GM12875 (cell line): ENCODE measurements around the gene ATL3.
A peak's percentile ranks its signal among the peaks of the same experiment; 100 is the strongest.
"Not testable (repeated sequence)": the region's sequence is repeated elsewhere in the genome, so short reads cannot be mapped to it uniquely, and the experiment has no call there.

Source experiments
- H3K4me3 ChIP-seq: one replicate; pipeline ENCODE4 v1.5.1; 2011; ENCODE audit warnings: low read depth, low read length, control low read depth
- CTCF ChIP-seq: IDR thresholded peaks from 2 replicates; pipeline ENCODE4 v1.5.1; 2011; ENCODE audit warnings: low read depth, mild to moderate bottlenecking, control low read depth, inconsistent platforms, low read length, moderate library complexity, borderline replicate concordance; ENCODE audit not compliant: insufficient read depth

The ATL3 gene

GRCh38 chr11:63641727-63642126, 29.4 kb downstream of the ATL3 start:
- no peak for TF ChIP-seq CTCF
- no peak overlapping the region for H3K4me3 ChIP-seq

- no peak overlapping the region for H3K4me3 ChIP-seq
- TF ChIP-seq CTCF, result 0 out of 2 replicates have a peak, but pooled peaks have one; percentile 5
Observed at GRCh38 chr11:63639199-63639832, 31.9 kb downstream of the ATL3 start.

- H3K4me3 ChIP-seq, result not testable (repeated sequence)
Observed at GRCh38 chr11:63638436-63638835, 32.7 kb downstream of the ATL3 start.

DNA sequence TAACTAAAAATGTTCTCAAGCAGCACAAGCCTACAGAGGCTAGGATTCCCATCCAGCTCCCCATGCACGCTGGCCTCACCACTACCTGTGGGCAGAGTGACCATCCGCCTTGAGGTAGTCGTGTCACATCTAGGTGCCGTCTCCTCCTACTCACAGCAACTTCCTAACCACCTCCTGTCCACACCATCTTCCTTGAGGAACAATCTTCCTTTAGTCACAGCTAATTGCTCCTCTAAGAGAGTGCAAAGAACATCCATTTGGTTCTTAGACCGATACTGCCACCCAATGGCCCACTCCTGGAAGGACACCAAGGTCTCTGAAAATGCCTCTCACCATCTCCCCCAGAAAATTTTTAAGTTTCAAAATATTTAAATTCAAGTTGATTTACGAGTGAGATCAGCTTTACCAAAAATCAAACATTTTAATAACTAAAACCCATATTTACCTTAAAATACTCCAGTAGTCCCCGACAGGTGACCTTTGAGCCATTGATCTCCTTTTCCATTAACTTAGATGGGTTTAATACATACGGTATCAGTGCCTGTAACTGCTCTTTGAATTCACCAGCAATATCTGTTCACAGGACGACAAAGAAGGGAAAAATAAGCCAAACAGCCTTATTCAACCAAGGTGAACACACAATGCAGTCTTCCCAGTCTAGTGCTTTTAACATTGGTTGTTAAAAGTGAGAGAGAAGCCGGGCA, 35.3 kb downstream of the ATL3 start:
- TF ChIP-seq CTCF, result peak; percentile 68
- no peak overlapping the region for H3K4me3 ChIP-seq

DNA sequence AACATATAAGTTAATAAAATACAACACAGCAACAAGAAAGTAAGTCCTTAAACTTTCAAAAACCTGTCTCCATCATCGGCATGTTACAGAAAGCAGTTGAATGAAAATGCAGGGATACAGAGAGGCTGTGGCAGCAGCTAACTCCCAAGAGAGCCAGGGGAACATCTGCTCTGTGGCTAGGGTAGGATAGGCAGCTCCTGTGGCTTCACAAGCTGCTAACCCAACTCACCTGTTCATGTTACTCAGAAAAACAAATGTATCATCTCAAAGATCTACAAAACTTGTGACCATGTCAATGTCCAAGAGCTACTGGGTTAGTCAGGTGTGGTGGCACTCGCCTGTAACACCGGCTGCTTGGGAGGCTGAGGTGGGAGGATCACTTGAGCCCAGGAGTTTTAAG, 41.8 kb downstream of the ATL3 start:
- no peak overlapping the region for H3K4me3 ChIP-seq
- TF ChIP-seq CTCF, result no peak

DNA sequence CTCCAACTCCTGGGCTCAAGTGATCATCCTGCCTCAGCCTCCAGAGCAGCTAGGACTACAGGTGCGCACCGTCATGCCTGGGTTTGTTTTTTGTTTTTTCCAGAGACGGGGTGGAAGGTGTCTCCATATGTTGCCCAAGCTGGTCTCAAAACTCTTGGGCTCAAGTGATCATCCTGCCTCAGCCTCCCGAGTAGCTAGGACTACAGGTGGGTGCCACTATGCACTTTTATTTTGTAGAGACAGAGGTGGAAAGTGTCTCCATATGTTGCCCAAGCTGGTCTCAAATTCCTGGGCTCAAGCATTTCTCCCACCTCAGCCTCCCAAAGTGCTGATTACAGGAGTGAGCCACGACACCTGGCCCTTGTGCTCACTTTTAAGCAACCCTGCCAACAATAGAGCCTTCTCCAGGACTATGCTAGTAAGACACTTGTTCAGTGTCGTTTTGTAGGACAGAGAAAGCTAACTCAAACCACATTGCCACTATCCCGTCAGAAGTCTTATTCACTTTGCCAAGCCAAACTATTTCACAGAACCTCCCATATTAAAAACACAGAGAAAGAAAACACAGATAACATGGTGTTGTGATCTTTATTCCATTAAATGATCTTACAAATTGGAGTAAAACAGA, 47.5 kb downstream of the ATL3 start:
- no peak overlapping the region for H3K4me3 ChIP-seq
- TF ChIP-seq CTCF, result no peak

DNA sequence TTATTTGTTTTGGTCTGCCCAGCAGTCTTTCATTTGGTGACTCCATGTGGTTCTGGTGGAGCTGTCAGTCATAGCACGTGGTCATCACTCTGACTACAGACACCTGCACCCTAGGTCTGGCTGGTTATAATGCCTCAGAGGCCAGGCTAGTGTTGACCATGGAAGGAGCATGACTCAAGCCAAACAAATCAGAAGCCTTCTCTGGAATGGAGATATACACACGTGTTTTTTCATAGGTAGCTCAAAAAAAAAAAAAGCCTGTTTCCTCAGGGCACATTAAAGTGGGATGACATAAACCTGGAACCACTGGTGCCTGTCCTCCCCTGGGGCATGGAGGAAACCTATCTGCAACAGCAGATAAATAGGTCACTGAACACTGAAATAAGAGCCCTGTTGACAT, 48.9 kb downstream of the ATL3 start:
- TF ChIP-seq CTCF, result no peak
- no peak overlapping the region for H3K4me3 ChIP-seq
